Panc1 (cell line): ENCODE results near the gene FARP1. TPM values are rescaled to one million over a fixed set of nuclear protein-coding genes. Genes with fewer than 3 reads are reported as not detected.

Experiments
- ATAC-seq: fragments of 200-7000 bp; cut with Tn5 transposase; 2 replicates; pipeline ENCODE4 v1.9.1; 2020; ENCODE audit warnings: mild to moderate bottlenecking, moderate library complexity
- BruUV-seq: library from RNA; stranded (reverse); fragments of 400-500 nt; replicated peaks from 2 replicates; lab custom pipeline; 2021; lab: Mats Ljungman, UMichigan
- CTCF ChIA-PET: fragments of 300-600 bp; sonication (Branson Sonifier 250); formaldehyde crosslinking; loops from one replicate; lab custom pipeline; 2022; ENCODE audit warnings: antibody characterized with exemption; lab: Charles Lee
- POLR2A ChIA-PET: fragments of 300-600 bp; sonication (Branson Sonifier 250); formaldehyde crosslinking; loops from one replicate; lab custom pipeline; 2022; ENCODE audit warnings: antibody characterized with exemption; lab: Charles Lee
- DNase-seq: peaks from one replicate; pipeline ENCODE4 v3.0.0-alpha.2; 2010; ENCODE audit warnings: low read depth, low spot score
- H3K27ac ChIP-seq: 2 replicates; pipeline ENCODE4 v1.5.1; 2011; ENCODE audit warnings: mild to moderate bottlenecking, low read length, inconsistent platforms
- H3K27me3 ChIP-seq: fragments of 200-500 bp; sonication (Bioruptor generic); 2 replicates; pipeline ENCODE4 v1.6.0; 2014; ENCODE audit warnings: low read length, inconsistent platforms; ENCODE audit not compliant: control insufficient read depth, insufficient read depth
- H3K36me3 ChIP-seq: fragments of 200-500 bp; sonication (Bioruptor generic); 2 replicates; pipeline ENCODE4 v1.5.1; 2014; ENCODE audit warnings: inconsistent platforms, mild to moderate bottlenecking, low read length, moderate library complexity; ENCODE audit not compliant: control insufficient read depth, insufficient read depth
- H3K4me1 ChIP-seq: 2 replicates; pipeline ENCODE4 v1.5.1; 2011; ENCODE audit warnings: inconsistent platforms, mild to moderate bottlenecking, low read length, moderate library complexity; ENCODE audit not compliant: control insufficient read depth, insufficient read depth
- H3K4me3 ChIP-seq, 2 experiments: 2 replicates each; pipeline ENCODE4 v1.5.1; 2011 to 2012; ENCODE audit warnings: low read depth in 2 of 2, low read length in 2 of 2, mild to moderate bottlenecking in 2 of 2, inconsistent platforms in 1 of 2, moderate library complexity in 1 of 2
- H3K9me3 ChIP-seq: fragments of 200-500 bp; sonication (Bioruptor generic); 2 replicates; pipeline ENCODE4 v1.5.1; 2014; ENCODE audit warnings: low read depth, mild to moderate bottlenecking, inconsistent platforms, low read length, moderate library complexity; ENCODE audit not compliant: control insufficient read depth, insufficient read depth
- POLR2AphosphoS5 ChIP-seq: IDR thresholded peaks from 2 replicates; pipeline ENCODE4 v1.6.1; 2012; ENCODE audit warnings: mild to moderate bottlenecking, low read depth, low read length, moderate library complexity
- SIN3A ChIP-seq: IDR thresholded peaks from 2 replicates; pipeline ENCODE4 v1.6.1; 2012; ENCODE audit warnings: low read depth, mild to moderate bottlenecking, low read length, moderate library complexity, borderline replicate concordance; ENCODE audit not compliant: insufficient read depth
- TCF7L2 ChIP-seq: IDR thresholded peaks from 2 replicates; pipeline ENCODE4 v1.6.1; 2011; ENCODE audit warnings: mild to moderate bottlenecking, low read depth, low read length, inconsistent platforms
- in situ Hi-C: cut with HindIII; loops from 2 replicates; pipeline ENCODE4 v1.10.0; 2016; ENCODE audit warnings: low sequenced_read_pairs, low pct_unique_long_range_greater_than_20kb
- intact Hi-C: fragments of 100-400 bp; cut with micrococcal nuclease; formaldehyde crosslinking; loops from one replicate; pipeline ENCODE4 v1.10.0; 2022; ENCODE audit not compliant: unreplicated experiment
- total RNA-seq: library from RNA; stranded (reverse); gene quantifications from one replicate; pipeline ENCODE4 v1.2.1, GENCODE V29; 2021; ENCODE audit not compliant: unreplicated experiment
- TF ChIP-seq, protein P1 (sequence below), 2 experiments: IDR thresholded peaks; 2 replicates each; pipeline ENCODE4 v1.6.1; 2011 to 2012; ENCODE audit warnings: low read depth in 2 of 2, control low read depth in 1 of 2, low read length in 1 of 2, mild to moderate bottlenecking in 1 of 2, moderate library complexity in 1 of 2; ENCODE audit not compliant: insufficient read depth in 1 of 2
- TF ChIP-seq, protein P2 (sequence below): fragments of 450-650 bp; IDR thresholded peaks from 2 replicates; pipeline ENCODE4 v1.5.1; 2017; ENCODE audit warnings: mild to moderate bottlenecking

FARP1 gene
- total RNA-seq, 1 experiment from 2014 or later: 61.9 TPM

DNA sequence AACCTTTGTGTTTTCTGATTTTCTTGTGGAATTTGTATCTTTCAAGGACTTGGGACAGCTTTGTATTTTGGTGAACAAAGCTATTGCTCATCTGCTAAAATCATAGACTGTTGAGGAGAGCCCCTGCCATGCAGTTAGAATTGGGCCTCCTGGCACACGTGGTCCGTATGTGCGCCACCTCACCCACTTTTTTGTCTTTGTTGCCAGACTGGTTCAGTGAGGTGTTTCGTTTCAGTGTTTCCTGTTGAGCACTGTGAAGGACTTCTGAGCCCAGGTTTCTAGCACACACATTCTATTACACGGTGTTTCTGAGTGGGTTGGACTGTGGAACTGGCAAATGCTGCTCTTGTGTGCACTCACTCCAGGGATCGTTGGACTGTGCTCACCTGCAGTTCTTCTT lies 71.8 kb downstream of the FARP1 start:
- CTCF ChIA-PET: no interaction called here
- Histone ChIP-seq H3K27me3 (no peaks in the 10 kb centered on the region), H3K9me3 (no peaks in the 10 kb centered on the region), H3K27ac (no peak overlapping the region), H3K36me3 (no peaks in the 10 kb centered on the region), H3K4me3 (no peak overlapping the region), H3K4me1 (peaks cover 6% of the 10 kb centered on the region; the same call in 1 of the 2 replicates)
- POLR2A ChIA-PET: no interaction called here
- BruUV-seq: no TSS peak
- in situ Hi-C loops: no loop called here
- no peak for ATAC-seq
- no peak for TF ChIP-seq SIN3A
- no peak for TF ChIP-seq POLR2AphosphoS5
- TF ChIP-seq, protein P1, sequence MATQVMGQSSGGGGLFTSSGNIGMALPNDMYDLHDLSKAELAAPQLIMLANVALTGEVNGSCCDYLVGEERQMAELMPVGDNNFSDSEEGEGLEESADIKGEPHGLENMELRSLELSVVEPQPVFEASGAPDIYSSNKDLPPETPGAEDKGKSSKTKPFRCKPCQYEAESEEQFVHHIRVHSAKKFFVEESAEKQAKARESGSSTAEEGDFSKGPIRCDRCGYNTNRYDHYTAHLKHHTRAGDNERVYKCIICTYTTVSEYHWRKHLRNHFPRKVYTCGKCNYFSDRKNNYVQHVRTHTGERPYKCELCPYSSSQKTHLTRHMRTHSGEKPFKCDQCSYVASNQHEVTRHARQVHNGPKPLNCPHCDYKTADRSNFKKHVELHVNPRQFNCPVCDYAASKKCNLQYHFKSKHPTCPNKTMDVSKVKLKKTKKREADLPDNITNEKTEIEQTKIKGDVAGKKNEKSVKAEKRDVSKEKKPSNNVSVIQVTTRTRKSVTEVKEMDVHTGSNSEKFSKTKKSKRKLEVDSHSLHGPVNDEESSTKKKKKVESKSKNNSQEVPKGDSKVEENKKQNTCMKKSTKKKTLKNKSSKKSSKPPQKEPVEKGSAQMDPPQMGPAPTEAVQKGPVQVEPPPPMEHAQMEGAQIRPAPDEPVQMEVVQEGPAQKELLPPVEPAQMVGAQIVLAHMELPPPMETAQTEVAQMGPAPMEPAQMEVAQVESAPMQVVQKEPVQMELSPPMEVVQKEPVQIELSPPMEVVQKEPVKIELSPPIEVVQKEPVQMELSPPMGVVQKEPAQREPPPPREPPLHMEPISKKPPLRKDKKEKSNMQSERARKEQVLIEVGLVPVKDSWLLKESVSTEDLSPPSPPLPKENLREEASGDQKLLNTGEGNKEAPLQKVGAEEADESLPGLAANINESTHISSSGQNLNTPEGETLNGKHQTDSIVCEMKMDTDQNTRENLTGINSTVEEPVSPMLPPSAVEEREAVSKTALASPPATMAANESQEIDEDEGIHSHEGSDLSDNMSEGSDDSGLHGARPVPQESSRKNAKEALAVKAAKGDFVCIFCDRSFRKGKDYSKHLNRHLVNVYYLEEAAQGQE (IDR thresholded peaks at IDR 0.05; ENCODE audit: insufficient read depth in 1 of 2, low read depth in 2 of 2, low read length in 1 of 2): no peak
- TF ChIP-seq, protein P2, sequence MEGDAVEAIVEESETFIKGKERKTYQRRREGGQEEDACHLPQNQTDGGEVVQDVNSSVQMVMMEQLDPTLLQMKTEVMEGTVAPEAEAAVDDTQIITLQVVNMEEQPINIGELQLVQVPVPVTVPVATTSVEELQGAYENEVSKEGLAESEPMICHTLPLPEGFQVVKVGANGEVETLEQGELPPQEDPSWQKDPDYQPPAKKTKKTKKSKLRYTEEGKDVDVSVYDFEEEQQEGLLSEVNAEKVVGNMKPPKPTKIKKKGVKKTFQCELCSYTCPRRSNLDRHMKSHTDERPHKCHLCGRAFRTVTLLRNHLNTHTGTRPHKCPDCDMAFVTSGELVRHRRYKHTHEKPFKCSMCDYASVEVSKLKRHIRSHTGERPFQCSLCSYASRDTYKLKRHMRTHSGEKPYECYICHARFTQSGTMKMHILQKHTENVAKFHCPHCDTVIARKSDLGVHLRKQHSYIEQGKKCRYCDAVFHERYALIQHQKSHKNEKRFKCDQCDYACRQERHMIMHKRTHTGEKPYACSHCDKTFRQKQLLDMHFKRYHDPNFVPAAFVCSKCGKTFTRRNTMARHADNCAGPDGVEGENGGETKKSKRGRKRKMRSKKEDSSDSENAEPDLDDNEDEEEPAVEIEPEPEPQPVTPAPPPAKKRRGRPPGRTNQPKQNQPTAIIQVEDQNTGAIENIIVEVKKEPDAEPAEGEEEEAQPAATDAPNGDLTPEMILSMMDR: no peak
- TF ChIP-seq TCF7L2: no peak
- intact Hi-C loops: no loop called here
- no peak for DNase-seq

DNA sequence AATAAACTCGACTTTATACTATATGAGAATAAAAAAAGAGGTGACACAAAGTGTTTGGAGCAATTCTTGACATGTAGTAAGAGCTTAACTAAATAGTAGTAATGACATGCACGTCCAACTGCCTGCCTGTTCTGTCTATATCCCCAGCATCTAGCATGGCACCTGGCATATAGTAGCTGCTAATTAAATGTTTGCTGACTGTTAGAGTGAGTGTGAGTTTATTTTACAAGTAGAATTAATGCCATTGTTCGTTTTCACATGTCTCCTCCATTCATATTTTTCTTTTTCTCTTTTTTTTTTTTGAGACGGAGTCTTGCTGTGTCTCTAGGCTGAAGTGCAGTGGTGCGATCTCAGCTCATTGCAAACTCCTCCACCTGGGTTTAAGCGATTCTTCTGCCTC lies 72.6 kb downstream of the FARP1 start:
- ATAC-seq (no peak), DNase-seq (no peak)
- ChIA-PET CTCF (no interaction called here), POLR2A (no interaction called here)
- H3K4me1 ChIP-seq: peaks cover 6% of the 10 kb centered on the region; the same call in 1 of the 2 replicates
- H3K27ac ChIP-seq: no peak overlapping the region
- in situ Hi-C loops: no loop called here
- intact Hi-C loops: no loop called here
- H3K36me3 ChIP-seq: no peaks in the 10 kb centered on the region
- no peaks in the 10 kb centered on the region for H3K9me3 ChIP-seq
- TF ChIP-seq POLR2AphosphoS5 (no peak), TCF7L2 (no peak), SIN3A (no peak)
- TF ChIP-seq, protein P2: no peak
- TF ChIP-seq, protein P1 (IDR thresholded peaks at IDR 0.05; ENCODE audit: insufficient read depth in 1 of 2, low read depth in 2 of 2, low read length in 1 of 2): no peak
- H3K27me3 ChIP-seq: no peaks in the 10 kb centered on the region
- BruUV-seq: no TSS peak
- no peak overlapping the region for H3K4me3 ChIP-seq
